ENCODE measurements around the gene APOA5.

Gene APOA5

GRCh38 chr11:116786326-116786725 lies 5.4 kb downstream of the APOA5 start:
- no peak for TF ChIP-seq CTCF (IDR thresholded peaks at IDR 0.05; ENCODE audit: insufficient read depth, low read depth, low read length, missing control alignments)
- H3K4me3 ChIP-seq (ENCODE audit: low read depth, low read length): peak overlapping the region; percentile 87; the same call in 1 of the 2 replicates
- DNase-seq (ENCODE audit: low read depth): no peak

GRCh38 chr11:116782728-116783127 lies 9.0 kb downstream of the APOA5 start:
- no peak for TF ChIP-seq CTCF (IDR thresholded peaks at IDR 0.05; ENCODE audit: insufficient read depth, low read depth, low read length, missing control alignments)

GRCh38 chr11:116778556-116778955 lies 13.1 kb downstream of the APOA5 start:
- no peak for TF ChIP-seq CTCF (IDR thresholded peaks at IDR 0.05; ENCODE audit: insufficient read depth, low read depth, low read length, missing control alignments)
- H3K4me3 ChIP-seq (ENCODE audit: low read depth, low read length): no peak overlapping the region
- no peak for DNase-seq (ENCODE audit: low read depth)

More at GRCh38 chr11:116782728-116783127, 9.0 kb downstream of the APOA5 start:
- DNase-seq (ENCODE audit: low read depth): peak; percentile 58
- H3K4me3 ChIP-seq (ENCODE audit: low read depth, low read length): no peak overlapping the region

GRCh38 chr11:116777056-116777455 lies 14.6 kb downstream of the APOA5 start:
- no peak overlapping the region for H3K4me3 ChIP-seq (ENCODE audit: low read depth, low read length)
- no peak for TF ChIP-seq CTCF (IDR thresholded peaks at IDR 0.05; ENCODE audit: insufficient read depth, low read depth, low read length, missing control alignments)
- DNase-seq (ENCODE audit: low read depth): no peak

GRCh38 chr11:116776522-116776984 lies 15.1 kb downstream of the APOA5 start:
- H3K4me3 ChIP-seq (ENCODE audit: low read depth, low read length): no peak overlapping the region
- no peak for DNase-seq (ENCODE audit: low read depth)
- TF ChIP-seq CTCF (IDR thresholded peaks at IDR 0.05; ENCODE audit: insufficient read depth, low read depth, low read length, missing control alignments): no peak

GRCh38 chr11:116775975-116776374 lies 15.7 kb downstream of the APOA5 start:
- H3K4me3 ChIP-seq (ENCODE audit: low read depth, low read length): no peak overlapping the region
- no peak for TF ChIP-seq CTCF (IDR thresholded peaks at IDR 0.05; ENCODE audit: insufficient read depth, low read depth, low read length, missing control alignments)
- DNase-seq (ENCODE audit: low read depth): no peak

GRCh38 chr11:116774661-116775060 lies 17.0 kb downstream of the APOA5 start:
- no peak for TF ChIP-seq CTCF (IDR thresholded peaks at IDR 0.05; ENCODE audit: insufficient read depth, low read depth, low read length, missing control alignments)

More at GRCh38 chr11:116774661-116775060, 17.0 kb downstream of the APOA5 start:
- DNase-seq (ENCODE audit: low read depth): no peak
- no peak overlapping the region for H3K4me3 ChIP-seq (ENCODE audit: low read depth, low read length)

All from GM12865 (cell line).